ENCODE measurements around the gene KCNQ1. TPM values are rescaled to one million over a fixed set of nuclear protein-coding genes. Genes with fewer than 3 reads are reported as not detected.

The KCNQ1 gene
- total RNA-seq, 1 experiment from 2014 or later, result 2.3 TPM

GRCh38 chr11:2788168-2789071 lies 343.6 kb downstream of the KCNQ1 start:
- Histone ChIP-seq H3K18ac (ENCODE audit: insufficient read length, low read depth, low read length) (peak overlapping the region; percentile 83), H3K4me1 (ENCODE audit: insufficient read depth, low read length) (no peaks in the 10 kb centered on the region), H3K56ac (ENCODE audit: insufficient read length, low read depth, low read length) (no peak overlapping the region), H3K4me2 (ENCODE audit: insufficient read depth, insufficient read length, low read length) (no peak overlapping the region), H3K79me2 (ENCODE audit: insufficient read depth, low read length) (no peaks in the 10 kb centered on the region), H3K23ac (ENCODE audit: insufficient read length, low read depth, low read length) (no peak overlapping the region), H3K9me3 (ENCODE audit: control insufficient read depth, low read depth, low read length) (no peaks in the 10 kb centered on the region), H2BK12ac (ENCODE audit: insufficient read length, low read depth, low read length) (no peak overlapping the region), H2AFZ (ENCODE audit: low read length) (no peak overlapping the region), H3K23me2 (ENCODE audit: insufficient read length, low read depth, low read length, poor library complexity, severe bottlenecking) (no peaks in the 10 kb centered on the region), H3T11ph (ENCODE audit: low read length) (no peak overlapping the region), H3K27ac (ENCODE audit: insufficient read length, low read depth, low read length) (no peak overlapping the region), H4K91ac (ENCODE audit: insufficient read length, low read depth, low read length) (no peak overlapping the region), H4K5ac (ENCODE audit: insufficient read length, low read depth, low read length) (no peak overlapping the region), H2AK5ac (ENCODE audit: insufficient read length, low read length) (no peak overlapping the region), H2BK120ac (ENCODE audit: low read depth, low read length, poor library complexity, severe bottlenecking) (no peak overlapping the region), H3K4ac (ENCODE audit: low read depth, low read length) (no peak overlapping the region), H2BK15ac (ENCODE audit: low read depth, low read length) (no peak overlapping the region), H2BK5ac (ENCODE audit: insufficient read length, low read length) (no peak overlapping the region), H3K27me3 (ENCODE audit: insufficient read depth, low read length) (no peaks in the 10 kb centered on the region; the same call in 1 of the 2 replicates), H3K79me1 (ENCODE audit: insufficient read depth, low read depth, low read length, poor library complexity, severe bottlenecking) (no peaks in the 10 kb centered on the region), H2BK20ac (ENCODE audit: low read depth, low read length, poor library complexity, severe bottlenecking) (no peak overlapping the region), H4K20me1 (ENCODE audit: control insufficient read depth, insufficient read depth, insufficient read length) (no peaks in the 10 kb centered on the region), H3K14ac (ENCODE audit: insufficient read depth, low read length) (peak overlapping the region; percentile 77), H3K9ac (ENCODE audit: extremely low read depth, insufficient read length, low read length) (no peak overlapping the region), H4K8ac (replicated peaks; ENCODE audit: insufficient read length, low read depth, low read length) (no peak overlapping the region)
- peaks cover 2 to 15% (median 6%) of the 10 kb centered on the region in 3 experiments; a peak in 4 of 7 replicates for H3K36me3 Mint-ChIP-seq (ENCODE audit: insufficient read depth in 1 of 3, low read depth in 3 of 3)
- H3K9me3 Mint-ChIP-seq, result peaks cover 18 to 19% of the 10 kb centered on the region in 2 experiments
- no CpG with 5 or more reads among the region's 22 CpGs for WGBS (ENCODE audit: extremely low coverage, insufficient read length, low lambda C conversion rate)
- H3K27ac Mint-ChIP-seq, result no peak overlapping the region; a peak in 1 of 7 replicates
- H3K27me3 Mint-ChIP-seq (ENCODE audit: low read depth), result peaks cover 63% of the 10 kb centered on the region
- no peak for TF ChIP-seq CTCF (conservative IDR thresholded peaks at IDR 0.05)
- peaks cover 18 to 25% of the 10 kb centered on the region in 2 experiments for H3K4me1 Mint-ChIP-seq
- DNase-seq, result peak; percentile 53
- no peak overlapping the region for H3K4me3 Mint-ChIP-seq

Measured in H9 (cell line).